ENCODE data around the gene KCNQ1OT1.

KCNQ1OT1 gene

DNA sequence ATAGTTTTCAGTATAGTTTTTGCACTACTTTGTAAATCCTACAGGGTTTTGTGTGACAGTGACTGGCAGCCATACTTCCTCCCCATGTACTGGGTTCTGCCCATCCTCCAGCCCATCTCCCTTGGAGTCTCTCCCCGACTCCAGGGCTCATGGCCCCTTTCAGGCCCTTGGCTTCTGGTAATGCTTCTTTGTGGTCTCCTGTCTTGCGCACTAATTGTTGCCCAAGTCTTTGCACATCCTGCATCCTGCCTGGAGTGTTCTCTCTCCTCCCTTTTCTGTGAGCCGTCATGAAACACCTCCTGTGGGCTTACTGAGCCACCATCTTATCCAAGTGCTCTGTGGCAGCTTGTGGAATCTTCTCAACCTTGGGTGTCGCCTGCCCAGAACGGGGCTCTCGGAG, 11.4 kb upstream of the KCNQ1OT1 start:
- Histone ChIP-seq H3K27me3 (no peaks in the 10 kb centered on the region), H3K4me3 (ENCODE audit: low read depth in 1 of 2, low read length in 1 of 2) (no peak overlapping the region), H3K4me1 (ENCODE audit: control insufficient read depth in 1 of 2, insufficient read depth in 1 of 2, low read depth in 1 of 2, low read length in 1 of 2) (peaks cover 12 to 17% of the 10 kb centered on the region in 2 experiments), H3K36me3 (peaks cover 10% of the 10 kb centered on the region), H3K27ac (no peak overlapping the region), H3K9me3 (no peaks in the 10 kb centered on the region)
- TF ChIP-seq, protein P1, sequence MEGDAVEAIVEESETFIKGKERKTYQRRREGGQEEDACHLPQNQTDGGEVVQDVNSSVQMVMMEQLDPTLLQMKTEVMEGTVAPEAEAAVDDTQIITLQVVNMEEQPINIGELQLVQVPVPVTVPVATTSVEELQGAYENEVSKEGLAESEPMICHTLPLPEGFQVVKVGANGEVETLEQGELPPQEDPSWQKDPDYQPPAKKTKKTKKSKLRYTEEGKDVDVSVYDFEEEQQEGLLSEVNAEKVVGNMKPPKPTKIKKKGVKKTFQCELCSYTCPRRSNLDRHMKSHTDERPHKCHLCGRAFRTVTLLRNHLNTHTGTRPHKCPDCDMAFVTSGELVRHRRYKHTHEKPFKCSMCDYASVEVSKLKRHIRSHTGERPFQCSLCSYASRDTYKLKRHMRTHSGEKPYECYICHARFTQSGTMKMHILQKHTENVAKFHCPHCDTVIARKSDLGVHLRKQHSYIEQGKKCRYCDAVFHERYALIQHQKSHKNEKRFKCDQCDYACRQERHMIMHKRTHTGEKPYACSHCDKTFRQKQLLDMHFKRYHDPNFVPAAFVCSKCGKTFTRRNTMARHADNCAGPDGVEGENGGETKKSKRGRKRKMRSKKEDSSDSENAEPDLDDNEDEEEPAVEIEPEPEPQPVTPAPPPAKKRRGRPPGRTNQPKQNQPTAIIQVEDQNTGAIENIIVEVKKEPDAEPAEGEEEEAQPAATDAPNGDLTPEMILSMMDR (IDR thresholded peaks at IDR 0.05), result no peak

DNA sequence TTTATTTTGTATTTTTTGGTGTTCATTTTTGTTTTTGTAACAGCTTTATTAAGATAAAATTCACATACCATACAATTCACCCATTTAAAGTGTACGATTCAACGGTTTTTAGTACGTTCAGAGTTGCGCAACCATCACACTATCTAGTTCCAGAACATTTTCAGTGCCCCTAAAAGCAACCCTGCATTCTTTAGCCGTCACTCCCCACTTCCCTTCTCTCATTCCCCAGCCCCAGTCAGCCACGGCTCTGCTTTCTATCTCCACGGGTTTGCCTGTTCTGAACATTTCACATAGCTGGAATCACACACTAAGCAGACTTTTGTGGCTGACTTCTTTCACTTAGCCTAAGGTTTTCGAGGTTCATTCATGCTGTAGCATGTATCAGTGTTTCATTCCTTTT, 9.6 kb upstream of the KCNQ1OT1 start:
- Histone ChIP-seq H3K36me3 (peaks cover 10% of the 10 kb centered on the region), H3K27ac (no peak overlapping the region), H3K27me3 (no peaks in the 10 kb centered on the region), H3K4me1 (ENCODE audit: control insufficient read depth in 1 of 2, insufficient read depth in 1 of 2, low read depth in 1 of 2, low read length in 1 of 2) (peaks cover 12 to 17% of the 10 kb centered on the region in 2 experiments), H3K4me3 (ENCODE audit: low read depth in 1 of 2, low read length in 1 of 2) (no peak overlapping the region), H3K9me3 (no peaks in the 10 kb centered on the region)
- TF ChIP-seq, protein P1 (IDR thresholded peaks at IDR 0.05), result no peak

DNA sequence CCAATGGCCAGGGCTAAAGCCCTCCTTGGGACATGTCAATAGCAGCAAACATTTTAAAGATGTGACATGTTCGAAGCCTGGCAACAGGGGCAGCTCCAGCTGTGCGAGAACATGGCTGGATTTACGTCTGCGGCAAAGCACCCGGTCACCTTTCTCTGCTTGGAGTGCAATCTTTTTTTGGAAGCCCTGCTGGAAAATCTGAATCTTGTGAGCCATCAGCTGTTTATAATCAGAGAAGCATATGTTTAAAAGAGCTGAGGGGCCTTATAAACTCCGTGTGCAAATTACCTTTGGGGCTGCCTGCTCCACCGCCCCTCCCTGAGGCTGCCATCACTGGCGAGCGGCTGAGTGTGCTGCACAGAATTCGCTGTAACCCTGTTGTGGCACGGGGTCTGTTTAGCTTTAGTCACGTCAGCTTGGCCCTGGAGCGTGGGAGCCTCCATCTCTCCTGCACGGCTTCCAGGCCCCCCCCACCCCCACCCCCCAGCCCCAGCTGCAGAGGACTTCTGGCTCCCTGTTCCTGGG, 9.0 kb upstream of the KCNQ1OT1 start:
- Histone ChIP-seq H3K4me1 (ENCODE audit: control insufficient read depth in 1 of 2, insufficient read depth in 1 of 2, low read depth in 1 of 2, low read length in 1 of 2) (peaks cover 15 to 17% of the 10 kb centered on the region in 2 experiments), H3K36me3 (peaks cover 6% of the 10 kb centered on the region), H3K9me3 (no peaks in the 10 kb centered on the region), H3K27ac (no peak overlapping the region), H3K27me3 (no peaks in the 10 kb centered on the region), H3K4me3 (ENCODE audit: low read depth in 1 of 2, low read length in 1 of 2) (no peak overlapping the region)
- TF ChIP-seq, protein P1 (IDR thresholded peaks at IDR 0.05), result no peak

DNA sequence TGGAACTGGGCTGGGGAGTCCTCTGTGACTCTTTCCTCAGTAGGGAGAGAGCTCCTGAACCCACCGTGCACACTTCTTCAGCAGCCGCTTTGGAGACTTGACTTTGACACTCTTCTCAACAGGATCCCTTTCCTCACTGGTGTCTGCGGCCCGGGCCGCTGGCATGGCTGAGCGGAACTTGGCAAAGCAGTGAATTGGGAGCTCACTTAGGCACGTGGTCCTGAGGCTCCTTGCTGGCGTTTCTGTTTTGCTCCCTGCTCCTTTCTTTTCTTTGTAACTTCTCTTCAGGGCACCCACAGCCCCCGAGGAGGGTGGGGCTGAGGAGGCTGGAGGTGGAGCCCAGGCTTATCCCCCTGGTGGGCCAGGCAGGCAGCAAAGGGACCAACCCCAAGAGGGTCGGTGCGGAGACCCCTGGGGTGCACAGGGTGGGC, 8.4 kb upstream of the KCNQ1OT1 start:
- H3K4me1 ChIP-seq (ENCODE audit: control insufficient read depth in 1 of 2, insufficient read depth in 1 of 2, low read depth in 1 of 2, low read length in 1 of 2), result peaks cover 17 to 22% of the 10 kb centered on the region in 2 experiments
- no peaks in the 10 kb centered on the region for H3K36me3 ChIP-seq
- TF ChIP-seq, protein P1 (IDR thresholded peaks at IDR 0.05), result no peak
- no peaks in the 10 kb centered on the region for H3K9me3 ChIP-seq
- H3K27ac ChIP-seq, result no peak overlapping the region
- H3K27me3 ChIP-seq, result no peaks in the 10 kb centered on the region
- no peak overlapping the region for H3K4me3 ChIP-seq (ENCODE audit: low read depth in 1 of 2, low read length in 1 of 2)

DNA sequence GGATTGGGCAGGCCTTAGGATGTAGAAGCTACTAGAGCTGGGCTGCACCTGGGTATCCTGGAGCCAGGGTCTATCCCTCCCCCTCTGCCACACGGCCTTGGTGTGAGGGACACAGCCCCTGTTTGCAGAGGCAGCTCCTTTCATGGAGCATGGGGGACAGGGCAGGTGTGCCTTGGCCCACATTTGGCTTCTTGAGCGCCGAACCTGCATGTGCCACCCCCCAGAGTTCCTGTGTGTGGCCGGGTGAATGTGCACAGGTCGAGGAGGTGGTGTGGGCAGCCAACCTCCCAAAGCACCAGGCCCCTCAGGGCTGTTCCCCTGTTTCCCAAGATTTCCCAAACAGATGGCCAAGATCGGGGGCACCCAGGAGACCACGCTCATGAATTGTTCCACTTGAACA, 7.9 kb upstream of the KCNQ1OT1 start:
- no peak overlapping the region for H3K4me3 ChIP-seq (ENCODE audit: low read depth in 1 of 2, low read length in 1 of 2)
- H3K4me1 ChIP-seq (ENCODE audit: control insufficient read depth in 1 of 2, insufficient read depth in 1 of 2, low read depth in 1 of 2, low read length in 1 of 2), result peaks cover 17 to 22% of the 10 kb centered on the region in 2 experiments
- no peaks in the 10 kb centered on the region for H3K9me3 ChIP-seq
- TF ChIP-seq, protein P1 (IDR thresholded peaks at IDR 0.05), result no peak
- no peaks in the 10 kb centered on the region for H3K36me3 ChIP-seq
- no peak overlapping the region for H3K27ac ChIP-seq
- no peaks in the 10 kb centered on the region for H3K27me3 ChIP-seq
